Erythroblast (primary cell): ENCODE results near the gene JARID2.

Experiments used
- GATA1 ChIP-seq: IDR thresholded peaks from 2 replicates; pipeline ENCODE4 v1.6.1; 2011; ENCODE audit warnings: low read depth, mild to moderate bottlenecking, control low read depth, low read length, moderate library complexity
- POLR2A ChIP-seq: IDR thresholded peaks from 2 replicates; pipeline ENCODE4 v1.6.1; 2011; ENCODE audit warnings: mild to moderate bottlenecking, low read length

GRCh38 chr6:15473741-15474161 lies 227.9 kb downstream of the JARID2 start:
- TF ChIP-seq POLR2A: no peak
- TF ChIP-seq GATA1: no peak
